HepG2 (cell line): ENCODE data around the gene FRAS1. TPM values are rescaled to one million over a fixed set of nuclear protein-coding genes. Genes with fewer than 3 reads are reported as not detected.
A peak's percentile ranks its signal among the peaks of the same experiment; 100 is the strongest.

Experiments
- AFF4 ChIP-seq: sonication (generic); formaldehyde crosslinking; IDR thresholded peaks from 2 replicates; pipeline ENCODE4 v1.4.0; 2020; ENCODE audit warnings: missing genetic modification reagents
- CENPT ChIP-seq: sonication (generic); formaldehyde crosslinking; IDR thresholded peaks from 2 replicates; pipeline ENCODE4 v1.8.0; 2022; ENCODE audit warnings: low read depth, mild to moderate bottlenecking, moderate library complexity, missing genetic modification reagents
- GPN1 ChIP-seq: sonication (generic); formaldehyde crosslinking; IDR thresholded peaks from 2 replicates; pipeline ENCODE4 v1.5.1; 2020; ENCODE audit warnings: missing genetic modification reagents, borderline replicate concordance
- MAFF ChIP-seq: IDR thresholded peaks from 2 replicates; pipeline ENCODE4 v1.6.1; 2011; ENCODE audit warnings: low read depth, low read length, improper control_type of control experiment
- NFATC3 ChIP-seq: sonication (generic); formaldehyde crosslinking; IDR thresholded peaks from 2 replicates; pipeline ENCODE4 v1.5.1; 2020; ENCODE audit warnings: mild to moderate bottlenecking, missing genetic modification reagents
- SNAPC4 ChIP-seq: sonication (generic); formaldehyde crosslinking; IDR thresholded peaks from 2 replicates; pipeline ENCODE4 v1.4.0; 2020; ENCODE audit warnings: mild to moderate bottlenecking, missing genetic modification reagents
- TEAD3 ChIP-seq: optimal IDR thresholded peaks from 2 replicates; pipeline ENCODE3; 2016; ENCODE audit warnings: borderline replicate concordance
- TOPORS ChIP-seq: sonication (generic); formaldehyde crosslinking; IDR thresholded peaks from 2 replicates; pipeline ENCODE4 v1.8.0; 2023; ENCODE audit warnings: mild to moderate bottlenecking, missing genetic modification reagents
- ZNF670 ChIP-seq: sonication (generic); formaldehyde crosslinking; IDR thresholded peaks from 2 replicates; pipeline ENCODE4 v1.8.0; 2022; ENCODE audit warnings: mild to moderate bottlenecking, missing genetic modification reagents, borderline replicate concordance
- ZNF788 ChIP-seq: sonication (generic); formaldehyde crosslinking; IDR thresholded peaks from 2 replicates; pipeline ENCODE4 v1.5.0; 2020; ENCODE audit warnings: mild to moderate bottlenecking, missing genetic modification reagents, borderline replicate concordance
- ZNF879 ChIP-seq: sonication (generic); formaldehyde crosslinking; IDR thresholded peaks from 2 replicates; pipeline ENCODE4 v1.8.1; 2023; ENCODE audit warnings: missing genetic modification reagents
- polyA plus RNA-seq, 8 experiments: library from polyadenylated mRNA; depleted of rRNA in 3 of 8; stranded (reverse) in 7 of 8; unstranded in 1 of 8; fragments of >200 nt; fragmentation: Illumina TruSeq in 4 of 8; extraction: Trizol in 4 of 8; gene quantifications; 2 replicates each; pipeline versions ENCODE4 v1.2.1 to v1.2.3, GENCODE V29; 2011 to 2016; ENCODE audit warnings: low read depth in 4 of 8, missing spikeins in 1 of 8, mixed read lengths in 1 of 8; ENCODE audit not compliant: insufficient read depth in 1 of 8
- total RNA-seq, 5 experiments: library from RNA; depleted of rRNA; stranded (reverse); fragments of >200 nt; fragmentation: Illumina TruSeq; extraction: Trizol; gene quantifications; 2 replicates each; pipeline ENCODE4 v1.2.3, GENCODE V29; 2016; ENCODE audit warnings: low read depth in 1 of 5
- TF ChIP-seq, protein P1 (sequence below): sonication (generic); formaldehyde crosslinking; IDR thresholded peaks from 2 replicates; pipeline ENCODE4 v1.8.0; 2022; ENCODE audit warnings: missing genetic modification reagents, mild to moderate bottlenecking, inconsistent platforms, borderline replicate concordance

Gene FRAS1
- total and polyA plus RNA-seq, 2 of the 13 experiments (the other 11 are each of a cell fraction or from before 2014, with no cell fraction given), result 22.5 to 31.6 TPM

DNA sequence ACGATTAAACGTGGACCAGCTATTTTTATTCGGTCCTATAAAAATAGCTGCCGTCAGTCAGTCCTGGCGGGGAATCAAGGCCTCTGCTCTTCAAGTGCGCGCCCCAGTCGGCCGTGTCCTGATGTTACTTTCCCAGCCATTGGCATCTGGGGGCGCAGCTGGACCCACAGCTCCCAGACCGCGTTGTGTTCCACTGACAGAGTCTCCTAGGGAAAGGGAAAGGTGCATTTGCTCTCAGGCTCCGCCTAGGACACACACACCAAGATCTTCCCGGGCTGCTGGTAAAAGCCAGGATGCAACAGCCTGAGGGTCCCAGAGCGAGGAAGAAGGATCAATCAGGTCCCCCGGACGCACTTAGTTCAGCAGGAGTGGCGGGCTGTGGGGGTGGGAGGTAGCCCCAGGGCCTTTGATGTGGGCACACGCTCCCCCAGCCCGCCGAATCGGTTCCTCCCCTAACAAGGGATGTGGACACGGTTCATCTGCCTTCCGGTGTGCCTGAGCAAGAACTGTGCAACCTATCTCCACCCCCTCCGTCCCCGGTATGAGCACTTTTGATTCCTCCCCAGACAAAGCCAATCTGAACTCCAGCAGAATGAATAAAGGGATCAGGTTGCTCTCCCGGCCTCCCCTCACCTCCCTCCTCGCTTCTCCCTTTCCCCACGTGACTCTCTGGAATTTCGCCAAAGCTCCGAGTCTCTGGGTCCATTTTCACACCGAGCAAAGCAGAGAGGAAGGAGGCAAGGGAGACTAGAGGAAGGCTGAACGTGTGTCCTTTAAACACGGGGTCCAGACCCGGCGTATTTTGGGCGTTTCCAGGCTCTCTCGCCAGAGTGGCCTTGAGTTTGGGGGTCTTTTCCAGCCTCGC lies 626 bp upstream of the FRAS1 start (continued):
- TF ChIP-seq TEAD3 (CRISPR knock-in tag), result no peak
- TF ChIP-seq TOPORS (CRISPR knock-in tag), result peak; percentile 71; the same call in 1 of the 2 replicates
- no peak for TF ChIP-seq NFATC3 (CRISPR knock-in tag)
- TF ChIP-seq GPN1 (CRISPR knock-in tag), result no peak
- no peak for TF ChIP-seq CENPT (CRISPR knock-in tag)
- TF ChIP-seq ZNF788 (CRISPR knock-in tag), result peak; percentile 17; the same call in 1 of the 2 replicates
- TF ChIP-seq ZNF670 (CRISPR knock-in tag), result no peak
- no peak for TF ChIP-seq AFF4
- TF ChIP-seq, protein P1, sequence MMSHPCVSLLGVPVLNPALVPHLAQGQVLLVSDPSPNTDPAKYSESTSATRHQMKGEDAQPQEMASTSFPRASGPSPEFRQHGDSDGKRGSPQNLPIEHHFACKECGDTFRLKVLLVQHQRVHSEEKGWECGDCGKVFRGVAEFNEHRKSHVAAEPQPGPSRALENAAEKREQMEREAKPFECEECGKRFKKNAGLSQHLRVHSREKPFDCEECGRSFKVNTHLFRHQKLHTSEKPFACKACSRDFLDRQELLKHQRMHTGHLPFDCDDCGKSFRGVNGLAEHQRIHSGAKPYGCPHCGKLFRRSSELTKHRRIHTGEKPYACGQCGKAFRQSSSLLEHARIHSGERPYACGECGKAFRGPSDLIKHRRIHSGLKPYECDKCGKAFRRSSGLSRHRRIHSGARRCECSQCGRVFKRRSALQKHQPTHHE (CRISPR knock-in tag), result 0 out of 2 replicates have a peak, but pooled peaks have one; percentile 44
- no peak for TF ChIP-seq ZNF879 (CRISPR knock-in tag)
- TF ChIP-seq MAFF, result no peak
- TF ChIP-seq SNAPC4 (CRISPR knock-in tag), result peak; percentile 37; the same call in 1 of the 2 replicates
